ENCODE measurements around the gene FLRT1.

Gene FLRT1

GRCh38 chr11:64078905-64079304, 43.2 kb downstream of the FLRT1 start:
- TF ChIP-seq MAX (IDR thresholded peaks at IDR 0.05) = no peak
- TF ChIP-seq YY1 (IDR thresholded peaks at IDR 0.05; ENCODE audit: low read depth) = no peak
- TF ChIP-seq TAF1 (IDR thresholded peaks at IDR 0.05; ENCODE audit: low read depth) = no peak
- TF ChIP-seq ZBTB7A (IDR thresholded peaks at IDR 0.05; ENCODE audit: low read depth) = no peak
- TF ChIP-seq FOXM1 (IDR thresholded peaks at IDR 0.05; ENCODE audit: borderline replicate concordance, low read depth) = no peak
- TF ChIP-seq TEAD4 (IDR thresholded peaks at IDR 0.05) = no peak
- no peak for TF ChIP-seq CREB1 (IDR thresholded peaks at IDR 0.05; ENCODE audit: low read depth)

GRCh38 chr11:64080390-64080789, 44.7 kb downstream of the FLRT1 start:
- TF ChIP-seq NFIC (IDR thresholded peaks at IDR 0.05) (no peak), FOXM1 (IDR thresholded peaks at IDR 0.05; ENCODE audit: borderline replicate concordance, low read depth) (no peak), TEAD4 (IDR thresholded peaks at IDR 0.05) (no peak), MAX (IDR thresholded peaks at IDR 0.05) (no peak), CEBPB (IDR thresholded peaks at IDR 0.05) (no peak), REST (IDR thresholded peaks at IDR 0.05; ENCODE audit: low read depth) (no peak), CREB1 (IDR thresholded peaks at IDR 0.05; ENCODE audit: low read depth) (no peak), EGR1 (IDR thresholded peaks at IDR 0.05) (no peak), USF1 (IDR thresholded peaks at IDR 0.05) (no peak), ZBTB7A (IDR thresholded peaks at IDR 0.05; ENCODE audit: low read depth) (no peak), TCF12 (IDR thresholded peaks at IDR 0.05; ENCODE audit: low read depth) (no peak), EP300 (IDR thresholded peaks at IDR 0.05; ENCODE audit: borderline replicate concordance) (no peak), RAD21 (IDR thresholded peaks at IDR 0.05; ENCODE audit: low read depth) (no peak), YY1 (IDR thresholded peaks at IDR 0.05; ENCODE audit: low read depth) (no peak), TAF1 (IDR thresholded peaks at IDR 0.05; ENCODE audit: low read depth) (no peak)

GRCh38 chr11:64081745-64082442, 46.2 kb downstream of the FLRT1 start:
- TF ChIP-seq USF1 (IDR thresholded peaks at IDR 0.05) (no peak), TEAD4 (IDR thresholded peaks at IDR 0.05) (no peak), CEBPB (IDR thresholded peaks at IDR 0.05) (no peak), ZBTB7A (IDR thresholded peaks at IDR 0.05; ENCODE audit: low read depth) (no peak), RAD21 (IDR thresholded peaks at IDR 0.05; ENCODE audit: low read depth) (no peak), REST (IDR thresholded peaks at IDR 0.05; ENCODE audit: low read depth) (no peak), MAX (IDR thresholded peaks at IDR 0.05) (no peak), EGR1 (IDR thresholded peaks at IDR 0.05) (no peak), FOXM1 (IDR thresholded peaks at IDR 0.05; ENCODE audit: borderline replicate concordance, low read depth) (no peak), TCF12 (IDR thresholded peaks at IDR 0.05; ENCODE audit: low read depth) (no peak)

- TF ChIP-seq ZBTB7A (IDR thresholded peaks at IDR 0.05; ENCODE audit: low read depth) = no peak
- TF ChIP-seq EP300 (IDR thresholded peaks at IDR 0.05; ENCODE audit: borderline replicate concordance) = no peak
- no peak for TF ChIP-seq TAF1 (IDR thresholded peaks at IDR 0.05; ENCODE audit: low read depth)
- TF ChIP-seq REST (IDR thresholded peaks at IDR 0.05; ENCODE audit: low read depth) = no peak
- TF ChIP-seq NFIC (IDR thresholded peaks at IDR 0.05) = no peak
- no peak for TF ChIP-seq FOXM1 (IDR thresholded peaks at IDR 0.05; ENCODE audit: borderline replicate concordance, low read depth)
- no peak for TF ChIP-seq TCF12 (IDR thresholded peaks at IDR 0.05; ENCODE audit: low read depth)
- no peak for TF ChIP-seq MAX (IDR thresholded peaks at IDR 0.05)
- TF ChIP-seq USF1 (IDR thresholded peaks at IDR 0.05) = no peak
- TF ChIP-seq YY1 (IDR thresholded peaks at IDR 0.05; ENCODE audit: low read depth) = no peak
- no peak for TF ChIP-seq CREB1 (IDR thresholded peaks at IDR 0.05; ENCODE audit: low read depth)
- no peak for TF ChIP-seq CEBPB (IDR thresholded peaks at IDR 0.05)
- no peak for TF ChIP-seq EGR1 (IDR thresholded peaks at IDR 0.05)
- no peak for TF ChIP-seq TEAD4 (IDR thresholded peaks at IDR 0.05)
- TF ChIP-seq RAD21 (IDR thresholded peaks at IDR 0.05; ENCODE audit: low read depth) = no peak
Measured at GRCh38 chr11:64083398-64084080, 47.8 kb downstream of the FLRT1 start.

Data from Ishikawa (cell line).